Measurements from ENCODE around the gene TCTA.

DNA sequence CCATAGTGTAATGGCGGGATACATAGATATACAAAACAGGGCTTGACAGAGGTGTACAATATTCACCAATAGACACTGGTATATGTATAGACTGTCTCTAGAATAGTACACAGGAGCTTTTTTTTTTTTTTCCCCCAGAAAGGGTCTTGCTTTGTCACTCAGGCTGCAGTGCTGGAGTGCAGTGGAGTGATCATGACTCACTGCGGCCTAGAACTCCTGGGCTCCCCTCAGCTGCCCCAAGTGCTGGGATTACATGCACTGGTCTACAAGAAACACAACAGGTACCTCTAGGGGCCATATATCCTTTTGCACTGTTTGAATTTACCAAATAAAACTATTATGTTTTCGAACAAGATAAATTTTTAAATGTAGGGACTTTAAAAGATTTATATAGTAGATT is 12.8 kb upstream of the TCTA start:
- TF ChIP-seq, protein P1, sequence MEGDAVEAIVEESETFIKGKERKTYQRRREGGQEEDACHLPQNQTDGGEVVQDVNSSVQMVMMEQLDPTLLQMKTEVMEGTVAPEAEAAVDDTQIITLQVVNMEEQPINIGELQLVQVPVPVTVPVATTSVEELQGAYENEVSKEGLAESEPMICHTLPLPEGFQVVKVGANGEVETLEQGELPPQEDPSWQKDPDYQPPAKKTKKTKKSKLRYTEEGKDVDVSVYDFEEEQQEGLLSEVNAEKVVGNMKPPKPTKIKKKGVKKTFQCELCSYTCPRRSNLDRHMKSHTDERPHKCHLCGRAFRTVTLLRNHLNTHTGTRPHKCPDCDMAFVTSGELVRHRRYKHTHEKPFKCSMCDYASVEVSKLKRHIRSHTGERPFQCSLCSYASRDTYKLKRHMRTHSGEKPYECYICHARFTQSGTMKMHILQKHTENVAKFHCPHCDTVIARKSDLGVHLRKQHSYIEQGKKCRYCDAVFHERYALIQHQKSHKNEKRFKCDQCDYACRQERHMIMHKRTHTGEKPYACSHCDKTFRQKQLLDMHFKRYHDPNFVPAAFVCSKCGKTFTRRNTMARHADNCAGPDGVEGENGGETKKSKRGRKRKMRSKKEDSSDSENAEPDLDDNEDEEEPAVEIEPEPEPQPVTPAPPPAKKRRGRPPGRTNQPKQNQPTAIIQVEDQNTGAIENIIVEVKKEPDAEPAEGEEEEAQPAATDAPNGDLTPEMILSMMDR (IDR thresholded peaks at IDR 0.05), result no peak
- TF ChIP-seq POLR2A (IDR thresholded peaks at IDR 0.05), result no peak
